ENCODE measurements around the gene ACTA1. TPM values are rescaled to one million over a fixed set of nuclear protein-coding genes. Genes with fewer than 3 reads are reported as not detected.

Gene ACTA1
- total and polyA plus RNA-seq, 2 of the 13 experiments (the other 11 are each of a cell fraction or from before 2014, with no cell fraction given): 1.4 to 5.2 TPM

DNA sequence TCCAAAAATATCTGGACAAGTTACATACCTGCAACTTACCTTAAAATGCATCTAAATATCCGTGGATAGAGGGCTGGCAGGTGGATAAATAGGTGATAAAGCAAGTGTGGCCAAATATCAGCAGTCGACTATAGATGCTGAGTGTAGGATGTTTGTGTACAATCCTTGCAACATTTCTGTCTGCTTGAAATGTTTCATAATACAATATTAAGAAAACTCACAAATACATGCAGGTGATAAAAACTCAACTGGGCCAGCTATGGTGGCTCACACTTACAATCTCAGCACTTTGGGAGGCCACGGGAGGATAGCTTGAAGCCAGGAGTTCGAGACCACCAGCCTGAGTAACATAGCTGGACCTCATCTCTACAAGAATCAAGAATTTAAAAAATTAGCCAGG lies 41.0 kb downstream of the ACTA1 start:
- Histone ChIP-seq H3K36me3 (replicated peaks in 1 of 2; ENCODE audit: control insufficient read depth in 1 of 2, insufficient read depth in 2 of 2, low read length in 2 of 2) (no peaks in the 10 kb centered on the region), H4K20me1 (ENCODE audit: insufficient read depth, low read length) (no peaks in the 10 kb centered on the region), H2AFZ (ENCODE audit: low read length) (no peak overlapping the region), H3K27me3 (ENCODE audit: control insufficient read depth in 1 of 2, insufficient read depth in 2 of 2, low read length in 2 of 2) (peaks cover 1 to 21% of the 10 kb centered on the region in 2 experiments; a peak in 3 of 5 replicates), H3K4me1 (ENCODE audit: insufficient read depth, low read length) (no peaks in the 10 kb centered on the region), H3K9ac (ENCODE audit: insufficient read depth, low read depth, low read length) (no peak overlapping the region), H3K4me3 (replicated peaks in 1 of 3; ENCODE audit: insufficient read depth in 1 of 3, low read depth in 2 of 3, low read length in 3 of 3) (no peak overlapping the region), H3K79me2 (ENCODE audit: insufficient read depth, low read length) (no peaks in the 10 kb centered on the region), H3K4me2 (ENCODE audit: low read depth, low read length) (no peak overlapping the region), H3K9me3 (ENCODE audit: low read length) (no peaks in the 10 kb centered on the region), H3K27ac (ENCODE audit: extremely low read length, insufficient read depth, low read length) (no peak overlapping the region)
- ATAC-seq (no peak), DNase-seq (ENCODE audit: low spot score) (no peak), FAIRE-seq (no peak)
- POLR2A ChIA-PET: no interaction called here
- no TSS peak for BruUV-seq (replicated peaks)
- in situ Hi-C loops (cut with HindIII; ENCODE audit: extremely low pct_ligation_motif_present, low pct_unique_long_range_greater_than_20kb) (no loop called here), intact Hi-C loops (cut with micrococcal nuclease; ENCODE audit: unreplicated experiment) (no loop called here)
- WGBS (ENCODE audit: low lambda C conversion rate): 28% methylated on average over 4 of the region's 4 CpGs
- TF ChIP-seq ZFP82 (CRISPR knock-in tag; IDR thresholded peaks at IDR 0.05; ENCODE audit: borderline replicate concordance): no peak
- no peak for TF ChIP-seq MAFF (IDR thresholded peaks at IDR 0.05; ENCODE audit: low read depth, low read length)
- no peak for TF ChIP-seq ZNF772 (CRISPR knock-in tag; IDR thresholded peaks at IDR 0.05)
- TF ChIP-seq KLF13 (CRISPR knock-in tag; IDR thresholded peaks at IDR 0.05): no peak
- TF ChIP-seq, protein P1, sequence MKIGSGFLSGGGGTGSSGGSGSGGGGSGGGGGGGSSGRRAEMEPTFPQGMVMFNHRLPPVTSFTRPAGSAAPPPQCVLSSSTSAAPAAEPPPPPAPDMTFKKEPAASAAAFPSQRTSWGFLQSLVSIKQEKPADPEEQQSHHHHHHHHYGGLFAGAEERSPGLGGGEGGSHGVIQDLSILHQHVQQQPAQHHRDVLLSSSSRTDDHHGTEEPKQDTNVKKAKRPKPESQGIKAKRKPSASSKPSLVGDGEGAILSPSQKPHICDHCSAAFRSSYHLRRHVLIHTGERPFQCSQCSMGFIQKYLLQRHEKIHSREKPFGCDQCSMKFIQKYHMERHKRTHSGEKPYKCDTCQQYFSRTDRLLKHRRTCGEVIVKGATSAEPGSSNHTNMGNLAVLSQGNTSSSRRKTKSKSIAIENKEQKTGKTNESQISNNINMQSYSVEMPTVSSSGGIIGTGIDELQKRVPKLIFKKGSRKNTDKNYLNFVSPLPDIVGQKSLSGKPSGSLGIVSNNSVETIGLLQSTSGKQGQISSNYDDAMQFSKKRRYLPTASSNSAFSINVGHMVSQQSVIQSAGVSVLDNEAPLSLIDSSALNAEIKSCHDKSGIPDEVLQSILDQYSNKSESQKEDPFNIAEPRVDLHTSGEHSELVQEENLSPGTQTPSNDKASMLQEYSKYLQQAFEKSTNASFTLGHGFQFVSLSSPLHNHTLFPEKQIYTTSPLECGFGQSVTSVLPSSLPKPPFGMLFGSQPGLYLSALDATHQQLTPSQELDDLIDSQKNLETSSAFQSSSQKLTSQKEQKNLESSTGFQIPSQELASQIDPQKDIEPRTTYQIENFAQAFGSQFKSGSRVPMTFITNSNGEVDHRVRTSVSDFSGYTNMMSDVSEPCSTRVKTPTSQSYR (CRISPR knock-in tag; IDR thresholded peaks at IDR 0.05; ENCODE audit: borderline replicate concordance): no peak
- CTCF ChIA-PET (ENCODE audit: low intra/inter-chr PET ratio, low total read pairs): no interaction called here

DNA sequence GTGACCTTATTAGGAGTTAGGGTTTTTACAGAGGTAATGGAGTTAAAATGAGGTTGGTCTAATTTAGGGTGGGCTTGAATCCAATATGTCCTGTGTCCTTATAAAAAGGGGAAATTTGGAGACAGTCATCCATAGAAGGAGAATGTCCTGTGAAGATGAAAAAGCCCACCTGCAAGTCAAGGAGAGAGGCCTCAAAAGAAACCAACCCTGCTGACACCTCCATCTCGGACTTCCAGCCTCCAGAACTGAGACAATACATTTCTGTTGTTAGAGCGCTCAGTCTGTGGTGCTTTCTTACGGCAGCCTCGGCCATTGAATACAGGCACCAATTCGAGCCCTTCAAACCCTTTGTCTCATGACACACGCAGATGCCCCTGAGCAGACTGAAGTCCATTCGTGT lies 43.8 kb downstream of the ACTA1 start:
- 28% methylated on average over 6 of the region's 7 CpGs for WGBS (ENCODE audit: low lambda C conversion rate)
- BruUV-seq (replicated peaks): no TSS peak
- Histone ChIP-seq H3K9ac (ENCODE audit: insufficient read depth, low read depth, low read length) (no peak overlapping the region), H2AFZ (ENCODE audit: low read length) (no peak overlapping the region), H3K36me3 (replicated peaks in 1 of 2; ENCODE audit: control insufficient read depth in 1 of 2, insufficient read depth in 2 of 2, low read length in 2 of 2) (no peaks in the 10 kb centered on the region), H3K79me2 (ENCODE audit: insufficient read depth, low read length) (no peaks in the 10 kb centered on the region), H3K27me3 (ENCODE audit: control insufficient read depth in 1 of 2, insufficient read depth in 2 of 2, low read length in 2 of 2) (peaks cover 0 to 14% of the 10 kb centered on the region in 2 experiments; a peak in 2 of 5 replicates), H4K20me1 (ENCODE audit: insufficient read depth, low read length) (no peaks in the 10 kb centered on the region), H3K27ac (ENCODE audit: extremely low read length, insufficient read depth, low read length) (no peak overlapping the region), H3K4me1 (ENCODE audit: insufficient read depth, low read length) (no peaks in the 10 kb centered on the region), H3K9me3 (ENCODE audit: low read length) (no peaks in the 10 kb centered on the region), H3K4me2 (ENCODE audit: low read depth, low read length) (no peak overlapping the region), H3K4me3 (replicated peaks in 1 of 3; ENCODE audit: insufficient read depth in 1 of 3, low read depth in 2 of 3, low read length in 3 of 3) (no peak overlapping the region)
- TF ChIP-seq MTF2 (CRISPR knock-in tag; IDR thresholded peaks at IDR 0.05; ENCODE audit: borderline replicate concordance): no peak
- TF ChIP-seq TOE1 (CRISPR knock-in tag; IDR thresholded peaks at IDR 0.05): no peak
- TF ChIP-seq, protein P2, sequence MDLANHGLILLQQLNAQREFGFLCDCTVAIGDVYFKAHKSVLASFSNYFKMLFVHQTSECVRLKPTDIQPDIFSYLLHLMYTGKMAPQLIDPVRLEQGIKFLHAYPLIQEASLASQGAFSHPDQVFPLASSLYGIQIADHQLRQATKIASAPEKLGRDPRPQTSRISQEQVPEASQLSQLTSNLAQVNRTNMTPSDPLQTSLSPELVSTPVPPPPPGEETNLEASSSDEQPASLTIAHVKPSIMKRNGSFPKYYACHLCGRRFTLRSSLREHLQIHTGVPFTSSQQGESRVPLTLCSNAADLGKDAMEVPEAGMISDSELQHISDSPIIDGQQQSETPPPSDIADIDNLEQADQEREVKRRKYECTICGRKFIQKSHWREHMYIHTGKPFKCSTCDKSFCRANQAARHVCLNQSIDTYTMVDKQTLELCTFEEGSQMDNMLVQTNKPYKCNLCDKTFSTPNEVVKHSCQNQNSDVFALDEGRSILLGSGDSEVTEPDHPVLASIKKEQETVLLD (CRISPR knock-in tag; IDR thresholded peaks at IDR 0.05; ENCODE audit: low read depth): no peak
- TF ChIP-seq HES4 (CRISPR knock-in tag; IDR thresholded peaks at IDR 0.05; ENCODE audit: borderline replicate concordance): no peak
- no peak for TF ChIP-seq ZNF460 (CRISPR knock-in tag; IDR thresholded peaks at IDR 0.05; ENCODE audit: borderline replicate concordance)
- no peak for TF ChIP-seq ZNF83 (CRISPR knock-in tag; IDR thresholded peaks at IDR 0.05; ENCODE audit: borderline replicate concordance)
- TF ChIP-seq, protein P3, sequence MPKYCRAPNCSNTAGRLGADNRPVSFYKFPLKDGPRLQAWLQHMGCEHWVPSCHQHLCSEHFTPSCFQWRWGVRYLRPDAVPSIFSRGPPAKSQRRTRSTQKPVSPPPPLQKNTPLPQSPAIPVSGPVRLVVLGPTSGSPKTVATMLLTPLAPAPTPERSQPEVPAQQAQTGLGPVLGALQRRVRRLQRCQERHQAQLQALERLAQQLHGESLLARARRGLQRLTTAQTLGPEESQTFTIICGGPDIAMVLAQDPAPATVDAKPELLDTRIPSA (CRISPR knock-in tag; IDR thresholded peaks at IDR 0.05; ENCODE audit: borderline replicate concordance): no peak
- no peak for TF ChIP-seq MIER2 (CRISPR knock-in tag; IDR thresholded peaks at IDR 0.05)
- no peak for TF ChIP-seq PHB2 (IDR thresholded peaks at IDR 0.05; ENCODE audit: partially characterized antibody)
- TF ChIP-seq PCBP1 (IDR thresholded peaks at IDR 0.05; ENCODE audit: borderline replicate concordance, low read depth, low read length): no peak
- in situ Hi-C loops (cut with HindIII; ENCODE audit: extremely low pct_ligation_motif_present, low pct_unique_long_range_greater_than_20kb) (no loop called here), intact Hi-C loops (cut with micrococcal nuclease; ENCODE audit: unreplicated experiment) (no loop called here)
- FAIRE-seq (no peak), ATAC-seq (no peak), DNase-seq (ENCODE audit: low spot score) (no peak)
- ChIA-PET CTCF (ENCODE audit: low intra/inter-chr PET ratio, low total read pairs) (no interaction called here), POLR2A (no interaction called here)
